B cell (primary cell): ENCODE data around the gene BOLA2B.

ENCODE experiments used
- EZH2 ChIP-seq: IDR thresholded peaks from 2 replicates; pipeline ENCODE4 v1.6.1; 2012; ENCODE audit warnings: borderline replicate concordance, low read depth, mild to moderate bottlenecking, moderate library complexity, low read length; ENCODE audit not compliant: insufficient read depth, poor library complexity, severe bottlenecking
- TF ChIP-seq, protein P1 (sequence below): fragments of 200-600 bp; IDR thresholded peaks from one replicate; pipeline ENCODE4 v1.8.0; 2022; ENCODE audit warnings: antibody characterized with exemption, mild to moderate bottlenecking

- TF ChIP-seq, protein P1, sequence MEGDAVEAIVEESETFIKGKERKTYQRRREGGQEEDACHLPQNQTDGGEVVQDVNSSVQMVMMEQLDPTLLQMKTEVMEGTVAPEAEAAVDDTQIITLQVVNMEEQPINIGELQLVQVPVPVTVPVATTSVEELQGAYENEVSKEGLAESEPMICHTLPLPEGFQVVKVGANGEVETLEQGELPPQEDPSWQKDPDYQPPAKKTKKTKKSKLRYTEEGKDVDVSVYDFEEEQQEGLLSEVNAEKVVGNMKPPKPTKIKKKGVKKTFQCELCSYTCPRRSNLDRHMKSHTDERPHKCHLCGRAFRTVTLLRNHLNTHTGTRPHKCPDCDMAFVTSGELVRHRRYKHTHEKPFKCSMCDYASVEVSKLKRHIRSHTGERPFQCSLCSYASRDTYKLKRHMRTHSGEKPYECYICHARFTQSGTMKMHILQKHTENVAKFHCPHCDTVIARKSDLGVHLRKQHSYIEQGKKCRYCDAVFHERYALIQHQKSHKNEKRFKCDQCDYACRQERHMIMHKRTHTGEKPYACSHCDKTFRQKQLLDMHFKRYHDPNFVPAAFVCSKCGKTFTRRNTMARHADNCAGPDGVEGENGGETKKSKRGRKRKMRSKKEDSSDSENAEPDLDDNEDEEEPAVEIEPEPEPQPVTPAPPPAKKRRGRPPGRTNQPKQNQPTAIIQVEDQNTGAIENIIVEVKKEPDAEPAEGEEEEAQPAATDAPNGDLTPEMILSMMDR: no peak
- no peak for TF ChIP-seq EZH2
These were observed 44.1 kb downstream of the BOLA2B start for GRCh38 chr16:30149250-30149930.
